KMS-11 (cell line): ENCODE measurements around the gene UBALD1.

Source experiments
- H2AFZ ChIP-seq: fragments of 200-600 bp; sonication (generic); 2 replicates; pipeline ENCODE4 v1.6.1; 2016; ENCODE audit warnings: antibody characterized with exemption, mixed run types, low read depth
- H3K27ac ChIP-seq: fragments of 200-600 bp; sonication (generic); 2 replicates; pipeline ENCODE4 v1.6.1; 2016; ENCODE audit warnings: mild to moderate bottlenecking, mixed run types
- H3K27me3 ChIP-seq: fragments of 200-600 bp; sonication (generic); 2 replicates; pipeline ENCODE4 v1.6.1; 2017; ENCODE audit warnings: mild to moderate bottlenecking, low read depth, mixed run types, moderate library complexity; ENCODE audit not compliant: insufficient read depth
- H3K36me3 ChIP-seq: fragments of 200-600 bp; sonication (generic); 2 replicates; pipeline ENCODE4 v1.6.1; 2017; ENCODE audit warnings: mild to moderate bottlenecking, mixed run types; ENCODE audit not compliant: insufficient read depth
- H3K4me1 ChIP-seq: fragments of 200-600 bp; sonication (generic); 2 replicates; pipeline ENCODE4 v1.6.1; 2016; ENCODE audit warnings: mild to moderate bottlenecking, low read depth, mixed run types; ENCODE audit not compliant: poor library complexity, severe bottlenecking
- H3K4me2 ChIP-seq: fragments of 200-600 bp; sonication (generic); 2 replicates; pipeline ENCODE4 v1.7.0; 2016; ENCODE audit warnings: mild to moderate bottlenecking, mixed run types
- H3K4me3 ChIP-seq: fragments of 200-600 bp; sonication (generic); IDR thresholded peaks from 2 replicates; pipeline ENCODE4 v1.6.1; 2017; ENCODE audit warnings: low read depth, low read length, mixed read lengths; ENCODE audit not compliant: insufficient read depth
- H3K79me2 ChIP-seq: fragments of 200-600 bp; sonication (generic); 2 replicates; pipeline ENCODE4 v1.6.1; 2016; ENCODE audit warnings: low read depth, mixed run types; ENCODE audit not compliant: insufficient read depth
- H3K9ac ChIP-seq: fragments of 200-600 bp; sonication (generic); 2 replicates; pipeline ENCODE4 v1.6.1; 2016; ENCODE audit warnings: mild to moderate bottlenecking, mixed run types
- H4K20me1 ChIP-seq: fragments of 200-600 bp; sonication (generic); 2 replicates; pipeline ENCODE4 v1.6.1; 2016; ENCODE audit warnings: mild to moderate bottlenecking, mixed run types; ENCODE audit not compliant: insufficient read depth
- CTCF ChIP-seq: fragments of 200-600 bp; sonication (generic); conservative IDR thresholded peaks from 2 replicates; pipeline ENCODE4 v1.6.1; 2017; ENCODE audit warnings: low read depth, mild to moderate bottlenecking, antibody characterized with exemption, low read length, moderate library complexity, mixed read lengths

UBALD1 gene

GRCh38 chr16:4647644-4647980, 32.9 kb upstream of the UBALD1 start:
- H3K4me1 ChIP-seq = no peaks in the 10 kb centered on the region
- no peak overlapping the region for H3K4me2 ChIP-seq
- no peak overlapping the region for H3K27ac ChIP-seq
- H3K27me3 ChIP-seq = no peaks in the 10 kb centered on the region
- no peak for TF ChIP-seq CTCF
- H3K4me3 ChIP-seq = no peak overlapping the region
- H3K9ac ChIP-seq = no peak overlapping the region
- H2AFZ ChIP-seq = no peak overlapping the region
- no peaks in the 10 kb centered on the region for H4K20me1 ChIP-seq
- H3K36me3 ChIP-seq = no peaks in the 10 kb centered on the region
- H3K79me2 ChIP-seq = peaks cover 7% of the 10 kb centered on the region; the same call in 1 of the 2 replicates

- no peak overlapping the region for H3K27ac ChIP-seq
- H3K4me1 ChIP-seq = no peaks in the 10 kb centered on the region
- H3K9ac ChIP-seq = no peak overlapping the region
- H2AFZ ChIP-seq = no peak overlapping the region
- H3K79me2 ChIP-seq = peaks cover 8% of the 10 kb centered on the region; the same call in 1 of the 2 replicates
- TF ChIP-seq CTCF = no peak
- H4K20me1 ChIP-seq = no peaks in the 10 kb centered on the region
- H3K36me3 ChIP-seq = no peaks in the 10 kb centered on the region
- H3K27me3 ChIP-seq = no peaks in the 10 kb centered on the region
- H3K4me2 ChIP-seq = no peak overlapping the region
- H3K4me3 ChIP-seq = no peak overlapping the region
Measured at GRCh38 chr16:4646773-4647643, 32.3 kb upstream of the UBALD1 start.

- no peak overlapping the region for H2AFZ ChIP-seq
- peaks cover 19% of the 10 kb centered on the region; the same call in 1 of the 2 replicates for H3K79me2 ChIP-seq
- no peak overlapping the region for H3K27ac ChIP-seq
- no peak for TF ChIP-seq CTCF
- H4K20me1 ChIP-seq = no peaks in the 10 kb centered on the region; the same call in 1 of the 2 replicates
- no peaks in the 10 kb centered on the region for H3K27me3 ChIP-seq
- no peaks in the 10 kb centered on the region for H3K36me3 ChIP-seq
- peaks cover 7% of the 10 kb centered on the region for H3K4me1 ChIP-seq
- no peak overlapping the region for H3K4me2 ChIP-seq
- H3K4me3 ChIP-seq = no peak overlapping the region
- H3K9ac ChIP-seq = no peak overlapping the region
Measured at GRCh38 chr16:4641895-4642294, 27.2 kb upstream of the UBALD1 start.

- no peaks in the 10 kb centered on the region for H3K36me3 ChIP-seq
- no peak overlapping the region for H3K9ac ChIP-seq
- H4K20me1 ChIP-seq = no peaks in the 10 kb centered on the region; the same call in 1 of the 2 replicates
- H3K4me3 ChIP-seq = no peak overlapping the region
- TF ChIP-seq CTCF = no peak
- no peaks in the 10 kb centered on the region for H3K27me3 ChIP-seq
- no peak overlapping the region for H2AFZ ChIP-seq
- H3K4me1 ChIP-seq = peaks cover 7% of the 10 kb centered on the region
- no peak overlapping the region for H3K27ac ChIP-seq
- no peak overlapping the region for H3K4me2 ChIP-seq
- peaks cover 19% of the 10 kb centered on the region; the same call in 1 of the 2 replicates for H3K79me2 ChIP-seq
Measured at GRCh38 chr16:4641306-4641687, 26.6 kb upstream of the UBALD1 start.
